ENCODE results near the gene NRG2. TPM values are rescaled to one million over a fixed set of nuclear protein-coding genes. Genes with fewer than 3 reads are reported as not detected.

Gene NRG2
- polyA plus RNA-seq, 3 donors, result 0.01 TPM; not detected in 2

DNA sequence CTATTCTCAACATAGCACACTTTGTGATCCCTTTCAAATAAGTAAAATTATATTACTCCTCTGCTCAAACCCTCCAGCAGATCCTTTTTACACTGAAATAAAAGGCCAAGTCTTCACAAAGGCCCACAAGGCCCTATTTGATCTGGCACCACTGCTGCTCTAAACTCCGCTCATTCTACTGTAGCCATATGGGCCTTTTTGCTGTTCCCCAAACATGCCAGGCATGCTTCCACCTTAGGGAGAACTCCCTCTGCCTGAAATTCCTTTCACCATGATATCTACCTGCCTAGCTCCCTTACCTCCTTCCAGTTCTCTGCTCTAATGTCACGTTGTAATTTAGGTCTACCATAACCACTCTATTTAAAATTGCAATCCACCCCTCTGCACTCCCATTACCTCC lies 28.3 kb downstream of the NRG2 start:
- Histone ChIP-seq H3K9ac (ENCODE audit: insufficient read depth, low read length, poor library complexity, severe bottlenecking) (no peak overlapping the region), H3K9me3 (replicated peaks in 1 of 2; ENCODE audit: control insufficient read depth in 1 of 2, insufficient read depth in 1 of 2, low read length in 2 of 2) (no peaks in the 10 kb centered on the region), H3K27ac (ENCODE audit: low read depth in 1 of 2, low read length in 2 of 2) (no peak overlapping the region), H3K79me2 (ENCODE audit: insufficient read depth, low read length) (no peaks in the 10 kb centered on the region), H4K20me1 (ENCODE audit: insufficient read depth, low read length) (no peaks in the 10 kb centered on the region), H3K36me3 (replicated peaks in 1 of 2; ENCODE audit: control insufficient read depth in 1 of 2, insufficient read depth in 2 of 2, low read length in 2 of 2) (no peaks in the 10 kb centered on the region), H3K4me1 (ENCODE audit: control insufficient read depth in 1 of 2, insufficient read depth in 2 of 2, low read length in 2 of 2) (no peaks in the 10 kb centered on the region), H2AFZ (ENCODE audit: insufficient read depth, low read depth, low read length, poor library complexity, severe bottlenecking) (no peak overlapping the region), H3K4me3 (replicated peaks in 1 of 3; ENCODE audit: low read depth in 2 of 3, low read length in 3 of 3) (no peak overlapping the region), H3K27me3 (ENCODE audit: control insufficient read depth in 2 of 2, insufficient read depth in 2 of 2, low read length in 2 of 2) (peaks cover 2 to 23% of the 10 kb centered on the region in 2 donors), H3K4me2 (replicated peaks; ENCODE audit: extremely low read depth, low read length, poor library complexity, severe bottlenecking) (no peak overlapping the region)
- Mint-ChIP-seq H3K27me3 (ENCODE audit: low read depth in 3 of 3) (peaks cover 2 to 9% (median 6%) of the 10 kb centered on the region in 3 donors), H3K9me3 (peaks cover 0 to under 1% (median 0%) of the 10 kb centered on the region in 7 donors), H3K36me3 (no peaks in the 10 kb centered on the region), H3K4me1 (no peaks in the 10 kb centered on the region), H3K4me3 (no peak overlapping the region), H3K27ac (no peak overlapping the region)
- WGBS (ENCODE audit: insufficient coverage), result 100% methylated on average over 1 of the region's 2 CpGs
- intact Hi-C loops (cut with micrococcal nuclease), result no loop called here
- TF ChIP-seq, protein P1, sequence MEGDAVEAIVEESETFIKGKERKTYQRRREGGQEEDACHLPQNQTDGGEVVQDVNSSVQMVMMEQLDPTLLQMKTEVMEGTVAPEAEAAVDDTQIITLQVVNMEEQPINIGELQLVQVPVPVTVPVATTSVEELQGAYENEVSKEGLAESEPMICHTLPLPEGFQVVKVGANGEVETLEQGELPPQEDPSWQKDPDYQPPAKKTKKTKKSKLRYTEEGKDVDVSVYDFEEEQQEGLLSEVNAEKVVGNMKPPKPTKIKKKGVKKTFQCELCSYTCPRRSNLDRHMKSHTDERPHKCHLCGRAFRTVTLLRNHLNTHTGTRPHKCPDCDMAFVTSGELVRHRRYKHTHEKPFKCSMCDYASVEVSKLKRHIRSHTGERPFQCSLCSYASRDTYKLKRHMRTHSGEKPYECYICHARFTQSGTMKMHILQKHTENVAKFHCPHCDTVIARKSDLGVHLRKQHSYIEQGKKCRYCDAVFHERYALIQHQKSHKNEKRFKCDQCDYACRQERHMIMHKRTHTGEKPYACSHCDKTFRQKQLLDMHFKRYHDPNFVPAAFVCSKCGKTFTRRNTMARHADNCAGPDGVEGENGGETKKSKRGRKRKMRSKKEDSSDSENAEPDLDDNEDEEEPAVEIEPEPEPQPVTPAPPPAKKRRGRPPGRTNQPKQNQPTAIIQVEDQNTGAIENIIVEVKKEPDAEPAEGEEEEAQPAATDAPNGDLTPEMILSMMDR (IDR thresholded peaks at IDR 0.05), result no peak
- DNase-seq, result no peak

DNA sequence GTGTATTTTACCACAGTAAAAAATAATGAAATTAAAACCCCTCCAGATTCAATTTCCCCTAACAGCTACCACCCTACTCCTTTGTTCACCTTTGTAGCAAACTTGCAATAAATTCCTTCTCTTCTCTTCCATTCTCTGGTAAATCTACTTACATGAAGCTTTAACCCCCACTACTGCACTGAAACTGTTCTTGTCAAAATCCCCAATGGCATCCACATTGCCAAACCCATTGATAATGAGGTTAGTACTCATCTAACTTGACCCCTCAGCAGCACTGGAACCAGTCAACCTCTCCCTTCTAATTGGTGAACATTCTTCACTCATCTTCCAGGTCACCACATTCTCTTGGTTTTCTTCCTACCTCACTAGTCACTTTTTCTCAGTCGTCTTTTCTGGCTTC lies 29.6 kb downstream of the NRG2 start:
- no CpG with 5 or more reads among the region's 1 CpG for WGBS (ENCODE audit: insufficient coverage)
- TF ChIP-seq, protein P1 (IDR thresholded peaks at IDR 0.05), result no peak
- peaks cover 0 to 15% of the 10 kb centered on the region in 2 donors for H3K27me3 ChIP-seq (ENCODE audit: control insufficient read depth in 2 of 2, insufficient read depth in 2 of 2, low read length in 2 of 2)
- H3K4me2 ChIP-seq (replicated peaks; ENCODE audit: extremely low read depth, low read length, poor library complexity, severe bottlenecking), result no peak overlapping the region
- Mint-ChIP-seq H3K4me3 (no peak overlapping the region), H3K9me3 (peaks cover 0 to 3% (median 0%) of the 10 kb centered on the region in 7 donors), H3K4me1 (no peaks in the 10 kb centered on the region), H3K36me3 (no peaks in the 10 kb centered on the region), H3K27me3 (ENCODE audit: low read depth in 3 of 3) (peaks cover 0 to 6% (median 2%) of the 10 kb centered on the region in 3 donors), H3K27ac (no peak overlapping the region)
- H3K4me1 ChIP-seq (ENCODE audit: control insufficient read depth in 1 of 2, insufficient read depth in 2 of 2, low read length in 2 of 2), result no peaks in the 10 kb centered on the region
- no peaks in the 10 kb centered on the region for H3K79me2 ChIP-seq (ENCODE audit: insufficient read depth, low read length)
- H3K9ac ChIP-seq (ENCODE audit: insufficient read depth, low read length, poor library complexity, severe bottlenecking), result no peak overlapping the region
- H3K9me3 ChIP-seq (replicated peaks in 1 of 2; ENCODE audit: control insufficient read depth in 1 of 2, insufficient read depth in 1 of 2, low read length in 2 of 2), result no peaks in the 10 kb centered on the region
- DNase-seq, result no peak
- no peak overlapping the region for H2AFZ ChIP-seq (ENCODE audit: insufficient read depth, low read depth, low read length, poor library complexity, severe bottlenecking)
- H3K4me3 ChIP-seq (replicated peaks in 1 of 3; ENCODE audit: low read depth in 2 of 3, low read length in 3 of 3), result no peak overlapping the region
- no peaks in the 10 kb centered on the region for H4K20me1 ChIP-seq (ENCODE audit: insufficient read depth, low read length)
- H3K36me3 ChIP-seq (replicated peaks in 1 of 2; ENCODE audit: control insufficient read depth in 1 of 2, insufficient read depth in 2 of 2, low read length in 2 of 2), result no peaks in the 10 kb centered on the region
- no peak overlapping the region for H3K27ac ChIP-seq (ENCODE audit: low read depth in 1 of 2, low read length in 2 of 2)
- intact Hi-C loops (cut with micrococcal nuclease), result no loop called here
